Loucy (cell line): ENCODE results near the gene CHRNB4.

Source experiments
- H2AFZ ChIP-seq: fragments of 200-600 bp; sonication (generic); 2 replicates; pipeline ENCODE4 v1.6.0; 2016; ENCODE audit warnings: antibody characterized with exemption, mild to moderate bottlenecking, low read length, moderate library complexity
- H3F3A ChIP-seq: fragments of 200-600 bp; 2 replicates; pipeline ENCODE4 v1.6.0; 2016; ENCODE audit warnings: antibody characterized with exemption, low read depth, mild to moderate bottlenecking
- H3K27me3 ChIP-seq: fragments of 200-600 bp; sonication (generic); 2 replicates; pipeline ENCODE4 v1.6.1; 2014; ENCODE audit warnings: low read length, mild to moderate bottlenecking; ENCODE audit not compliant: insufficient read depth, poor library complexity, severe bottlenecking
- H3K36me3 ChIP-seq: fragments of 200-600 bp; sonication (generic); 2 replicates; pipeline ENCODE4 v1.6.1; 2016; ENCODE audit warnings: low read length; ENCODE audit not compliant: insufficient read depth
- H3K4me1 ChIP-seq: fragments of 200-600 bp; sonication (generic); 2 replicates; pipeline ENCODE4 v1.5.1; 2014; ENCODE audit warnings: low read length, mild to moderate bottlenecking; ENCODE audit not compliant: insufficient read depth, poor library complexity, severe bottlenecking
- H3K4me2 ChIP-seq: fragments of 200-600 bp; sonication (generic); 2 replicates; pipeline ENCODE4 v1.6.0; 2014; ENCODE audit warnings: antibody characterized with exemption, low read length, low read depth, mild to moderate bottlenecking; ENCODE audit not compliant: poor library complexity, severe bottlenecking
- H3K4me3 ChIP-seq: fragments of 200-600 bp; sonication (generic); 2 replicates; pipeline ENCODE4 v1.5.1; 2014; ENCODE audit warnings: low read length, mild to moderate bottlenecking, mixed read lengths; ENCODE audit not compliant: poor library complexity, severe bottlenecking
- H3K79me2 ChIP-seq: fragments of 200-600 bp; sonication (generic); 2 replicates; pipeline ENCODE4 v1.6.1; 2014; ENCODE audit warnings: low read length; ENCODE audit not compliant: insufficient read depth
- H3K9ac ChIP-seq: fragments of 200-600 bp; sonication (generic); 2 replicates; pipeline ENCODE4 v1.6.0; 2014; ENCODE audit warnings: mild to moderate bottlenecking, low read depth, low read length, moderate library complexity; ENCODE audit not compliant: poor library complexity, severe bottlenecking
- H3K9me2 ChIP-seq: fragments of 200-600 bp; sonication (generic); replicated peaks from 2 replicates; pipeline ENCODE4 v1.6.1; 2016; ENCODE audit warnings: low read depth, low read length, mixed read lengths
- H3K9me3 ChIP-seq: fragments of 200-600 bp; sonication (generic); 2 replicates; pipeline ENCODE4 v1.6.1; 2014; ENCODE audit warnings: mild to moderate bottlenecking, antibody characterized with exemption, low read length, low read depth; ENCODE audit not compliant: insufficient read depth
- H4K20me1 ChIP-seq: fragments of 200-600 bp; sonication (generic); 2 replicates; pipeline ENCODE4 v1.6.0; 2014; ENCODE audit warnings: antibody characterized with exemption, low read length, mild to moderate bottlenecking; ENCODE audit not compliant: insufficient read depth, poor library complexity, severe bottlenecking
- EZH2phosphoT487 ChIP-seq: fragments of 200-600 bp; IDR thresholded peaks from 2 replicates; pipeline ENCODE4 v1.6.1; 2018; ENCODE audit warnings: antibody characterized with exemption, mild to moderate bottlenecking, moderate library complexity, borderline replicate concordance
- TF ChIP-seq, protein P1 (sequence below): fragments of 200-600 bp; sonication (generic); conservative IDR thresholded peaks from 2 replicates; pipeline ENCODE4 v1.5.1; 2014; ENCODE audit warnings: mild to moderate bottlenecking, antibody characterized with exemption, low read length

The CHRNB4 gene

DNA sequence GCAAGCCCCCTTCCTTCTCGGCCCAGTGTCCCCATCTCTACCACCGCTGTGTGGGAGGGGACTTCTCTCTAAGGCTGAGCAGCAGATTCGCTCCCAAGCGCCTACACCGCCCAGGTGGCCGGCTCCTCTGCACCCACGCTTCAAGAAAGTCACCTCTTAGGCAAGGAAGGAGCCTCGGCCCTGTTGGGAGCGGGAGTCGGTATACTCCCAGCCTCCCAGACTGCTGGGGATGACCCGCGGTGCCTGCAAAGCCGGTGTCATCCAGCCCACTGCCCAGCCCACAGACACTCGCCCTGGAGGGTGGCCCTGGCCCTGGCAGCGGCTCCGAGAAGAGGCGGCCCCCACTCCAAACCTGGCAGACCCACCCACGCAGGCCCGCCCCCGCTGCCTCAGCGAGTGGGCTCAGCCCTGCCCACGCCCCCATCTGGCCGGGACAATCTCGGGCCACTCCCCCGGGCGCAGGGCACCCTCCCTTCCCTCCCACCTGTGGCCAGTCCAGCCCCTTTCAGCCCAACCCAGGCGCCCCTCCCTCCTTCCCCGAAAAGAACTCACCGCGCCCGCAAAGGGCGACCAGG is 396 bp downstream of the CHRNB4 start:
- no peak overlapping the region for H2AFZ ChIP-seq
- no peaks in the 10 kb centered on the region for H3K9me3 ChIP-seq
- no peaks in the 10 kb centered on the region for H3K9me2 ChIP-seq
- no peak overlapping the region for H3K9ac ChIP-seq
- no peaks in the 10 kb centered on the region for H3F3A ChIP-seq
- H4K20me1 ChIP-seq, result no peaks in the 10 kb centered on the region
- H3K79me2 ChIP-seq, result no peaks in the 10 kb centered on the region
- H3K27me3 ChIP-seq, result no peaks in the 10 kb centered on the region
- H3K36me3 ChIP-seq, result no peaks in the 10 kb centered on the region
- H3K4me3 ChIP-seq, result no peak overlapping the region
- H3K4me1 ChIP-seq, result no peaks in the 10 kb centered on the region
- TF ChIP-seq, protein P1, sequence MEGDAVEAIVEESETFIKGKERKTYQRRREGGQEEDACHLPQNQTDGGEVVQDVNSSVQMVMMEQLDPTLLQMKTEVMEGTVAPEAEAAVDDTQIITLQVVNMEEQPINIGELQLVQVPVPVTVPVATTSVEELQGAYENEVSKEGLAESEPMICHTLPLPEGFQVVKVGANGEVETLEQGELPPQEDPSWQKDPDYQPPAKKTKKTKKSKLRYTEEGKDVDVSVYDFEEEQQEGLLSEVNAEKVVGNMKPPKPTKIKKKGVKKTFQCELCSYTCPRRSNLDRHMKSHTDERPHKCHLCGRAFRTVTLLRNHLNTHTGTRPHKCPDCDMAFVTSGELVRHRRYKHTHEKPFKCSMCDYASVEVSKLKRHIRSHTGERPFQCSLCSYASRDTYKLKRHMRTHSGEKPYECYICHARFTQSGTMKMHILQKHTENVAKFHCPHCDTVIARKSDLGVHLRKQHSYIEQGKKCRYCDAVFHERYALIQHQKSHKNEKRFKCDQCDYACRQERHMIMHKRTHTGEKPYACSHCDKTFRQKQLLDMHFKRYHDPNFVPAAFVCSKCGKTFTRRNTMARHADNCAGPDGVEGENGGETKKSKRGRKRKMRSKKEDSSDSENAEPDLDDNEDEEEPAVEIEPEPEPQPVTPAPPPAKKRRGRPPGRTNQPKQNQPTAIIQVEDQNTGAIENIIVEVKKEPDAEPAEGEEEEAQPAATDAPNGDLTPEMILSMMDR, result no peak
- no peak for TF ChIP-seq EZH2phosphoT487
- H3K4me2 ChIP-seq, result no peak overlapping the region

- Histone ChIP-seq H3K27me3 (no peaks in the 10 kb centered on the region), H3K9me3 (no peaks in the 10 kb centered on the region), H3K4me3 (no peak overlapping the region), H4K20me1 (no peaks in the 10 kb centered on the region), H3K4me1 (no peaks in the 10 kb centered on the region), H3F3A (no peaks in the 10 kb centered on the region), H3K79me2 (no peaks in the 10 kb centered on the region), H3K9me2 (no peaks in the 10 kb centered on the region), H3K4me2 (no peak overlapping the region), H3K9ac (no peak overlapping the region), H2AFZ (peak overlapping the region; percentile 32; the same call in 1 of the 2 replicates), H3K36me3 (no peaks in the 10 kb centered on the region)
- TF ChIP-seq, protein P1, result peak; percentile 82
- TF ChIP-seq EZH2phosphoT487, result no peak
Observed at GRCh38 chr15:78638658-78639314, 2.2 kb downstream of the CHRNB4 start.

- H4K20me1 ChIP-seq, result no peaks in the 10 kb centered on the region
- TF ChIP-seq, protein P1, result no peak
- no peak for TF ChIP-seq EZH2phosphoT487
- H3K4me2 ChIP-seq, result no peak overlapping the region
- H3K9me2 ChIP-seq, result no peaks in the 10 kb centered on the region
- H3K27me3 ChIP-seq, result no peaks in the 10 kb centered on the region
- no peak overlapping the region for H3K4me3 ChIP-seq
- H3K79me2 ChIP-seq, result no peaks in the 10 kb centered on the region
- H3K36me3 ChIP-seq, result no peaks in the 10 kb centered on the region
- H2AFZ ChIP-seq, result no peak overlapping the region
- H3K4me1 ChIP-seq, result no peaks in the 10 kb centered on the region
- no peak overlapping the region for H3K9ac ChIP-seq
- no peaks in the 10 kb centered on the region for H3K9me3 ChIP-seq
- no peaks in the 10 kb centered on the region for H3F3A ChIP-seq
Observed at GRCh38 chr15:78637776-78638435, 3.1 kb downstream of the CHRNB4 start.
